HG03045 (cell line): ENCODE measurements around the gene ERG.

Experiments
- ATAC-seq: cut with Tn5 transposase; IDR thresholded peaks from one replicate; pipeline ENCODE4 v1.9.1; 2021; ENCODE audit warnings: mild to moderate bottlenecking, moderate library complexity; ENCODE audit not compliant: unreplicated experiment

The ERG gene, protein sequence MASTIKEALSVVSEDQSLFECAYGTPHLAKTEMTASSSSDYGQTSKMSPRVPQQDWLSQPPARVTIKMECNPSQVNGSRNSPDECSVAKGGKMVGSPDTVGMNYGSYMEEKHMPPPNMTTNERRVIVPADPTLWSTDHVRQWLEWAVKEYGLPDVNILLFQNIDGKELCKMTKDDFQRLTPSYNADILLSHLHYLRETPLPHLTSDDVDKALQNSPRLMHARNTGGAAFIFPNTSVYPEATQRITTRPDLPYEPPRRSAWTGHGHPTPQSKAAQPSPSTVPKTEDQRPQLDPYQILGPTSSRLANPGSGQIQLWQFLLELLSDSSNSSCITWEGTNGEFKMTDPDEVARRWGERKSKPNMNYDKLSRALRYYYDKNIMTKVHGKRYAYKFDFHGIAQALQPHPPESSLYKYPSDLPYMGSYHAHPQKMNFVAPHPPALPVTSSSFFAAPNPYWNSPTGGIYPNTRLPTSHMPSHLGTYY

DNA sequence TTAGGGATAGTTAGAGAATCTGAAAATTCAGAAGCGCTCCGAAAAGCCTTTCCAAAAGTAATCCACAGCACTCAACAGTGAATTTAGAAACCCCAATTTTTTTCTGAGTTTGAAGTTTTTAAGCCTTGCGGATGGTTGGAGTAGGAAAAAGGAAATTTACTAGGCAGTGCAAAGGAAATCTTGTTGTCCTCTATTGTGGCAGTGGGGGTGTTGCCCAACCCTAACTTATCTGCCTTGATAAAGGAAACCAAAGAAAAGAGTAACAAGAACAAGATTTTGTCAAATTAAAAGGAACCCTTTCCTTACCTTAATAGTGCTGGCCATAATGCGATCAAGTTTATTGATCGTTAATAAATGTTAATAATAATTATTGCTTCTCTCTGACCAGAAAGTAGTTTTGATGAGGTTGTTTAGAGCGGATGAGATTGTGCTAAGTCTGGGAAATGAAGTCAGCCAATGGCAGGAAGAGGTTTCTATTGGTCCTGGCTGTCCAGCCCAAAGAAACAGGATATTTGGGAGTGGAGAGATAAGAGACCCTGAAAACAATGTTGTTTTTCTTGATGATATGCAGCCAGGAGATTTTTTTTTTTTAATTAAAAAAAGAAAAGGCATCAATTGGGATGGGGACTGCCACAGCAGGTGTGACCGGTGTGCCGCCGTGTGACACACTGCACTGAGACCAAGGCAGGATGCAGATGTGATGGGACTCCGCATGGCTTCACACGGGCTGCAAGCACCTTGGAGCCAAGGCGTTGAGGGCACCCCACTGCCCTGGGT, at the start of gene ERG:
ERG (minus strand) TSS at position 421 of the 777 bp plus-strand sequence; CDS start at position 324, 97 bp downstream.
- ATAC-seq = no peak

DNA sequence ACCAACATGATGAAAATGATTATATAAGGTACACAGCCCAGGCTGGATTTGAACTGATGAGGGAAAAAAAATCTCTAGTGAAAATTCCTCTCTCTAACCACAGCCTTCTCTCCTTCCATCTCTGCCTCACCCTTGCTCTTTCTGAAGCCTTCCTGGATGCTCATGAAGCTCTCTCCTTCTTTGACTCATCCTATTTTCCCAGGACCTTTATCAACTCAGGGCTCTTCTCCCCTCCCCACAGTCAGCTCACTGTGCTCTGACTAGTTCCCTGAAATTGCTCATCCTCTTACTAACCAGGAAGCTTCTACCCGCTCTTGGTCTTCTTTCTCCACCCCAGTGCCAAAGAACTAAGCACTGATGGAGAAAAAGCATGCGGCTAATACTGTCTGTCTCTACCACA, 46.4 kb upstream of the ERG start:
- ATAC-seq = no peak

DNA sequence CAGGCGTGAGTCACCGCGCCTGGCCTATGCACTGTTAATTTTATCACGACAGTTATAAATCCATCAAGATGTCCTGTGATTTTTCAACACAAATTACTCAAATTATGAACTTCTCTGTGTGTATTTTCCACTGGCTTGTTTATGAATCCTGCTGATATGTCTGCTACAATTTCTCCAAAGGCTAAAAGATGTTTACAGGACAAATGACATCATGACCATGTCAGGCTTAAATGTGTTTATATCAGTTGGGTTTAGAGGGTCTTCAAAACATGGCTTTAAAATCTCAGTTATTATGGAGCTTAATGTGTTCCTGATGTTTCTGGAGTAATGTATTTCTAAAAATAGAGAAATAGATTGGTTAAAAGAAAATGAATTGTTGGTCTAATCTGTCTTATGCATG, 44.0 kb upstream of the ERG start:
- no peak for ATAC-seq

DNA sequence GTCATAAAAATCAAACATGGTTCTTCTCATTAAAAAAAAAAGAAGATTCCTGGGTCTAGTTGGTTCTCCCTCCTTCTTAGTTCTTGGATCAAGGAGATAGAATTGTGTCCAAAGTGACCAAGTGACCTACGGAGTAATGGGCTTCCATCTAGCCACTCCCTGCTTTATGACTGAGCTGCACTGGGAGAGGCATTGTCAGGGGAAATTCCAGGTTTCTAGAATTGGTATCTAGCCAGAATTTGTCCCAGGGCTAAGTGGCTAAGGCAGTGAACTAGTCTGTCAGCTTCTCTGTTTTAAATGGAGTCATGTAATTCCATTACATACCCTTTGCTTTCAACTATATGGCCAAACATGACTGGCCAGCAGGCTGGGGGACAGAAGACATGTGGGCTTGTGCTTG, 40.1 kb upstream of the ERG start:
- no peak for ATAC-seq

DNA sequence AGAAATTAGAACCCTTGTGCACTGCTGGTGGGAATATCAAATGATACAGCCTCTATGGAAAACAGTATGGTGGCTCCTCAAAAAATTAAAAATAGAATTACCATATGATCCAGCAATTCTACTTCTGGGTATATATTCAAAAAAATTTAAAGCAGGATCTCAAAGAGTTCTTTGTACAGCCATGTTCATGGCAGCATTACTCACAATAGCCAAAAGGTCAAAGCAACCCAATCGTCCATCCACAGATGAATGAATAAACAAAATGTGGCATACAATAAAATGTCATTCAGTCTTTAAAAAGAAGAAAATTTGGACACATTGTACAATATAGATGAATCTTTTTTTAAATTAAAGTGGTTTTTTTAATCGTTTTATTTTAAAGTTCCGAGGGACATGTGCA, 36.3 kb upstream of the ERG start:
- ATAC-seq = no peak

DNA sequence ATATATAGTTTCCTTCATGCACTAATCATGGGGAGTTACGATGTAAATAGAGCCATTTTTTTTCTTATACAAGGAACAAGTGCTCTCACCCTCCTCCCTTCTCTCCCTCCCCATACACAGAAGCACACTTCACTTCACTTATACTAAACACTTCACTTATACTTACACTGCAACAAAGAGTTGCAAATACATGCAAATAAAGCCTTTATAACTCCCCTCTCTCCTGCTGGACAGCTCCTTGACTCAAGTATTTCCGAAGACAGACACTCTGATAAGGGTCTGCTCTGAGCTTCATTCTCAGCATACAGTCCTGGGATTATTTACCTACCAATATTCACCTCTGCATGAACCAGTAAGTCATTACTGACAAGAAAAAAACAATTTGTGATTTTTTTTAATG, 35.6 kb upstream of the ERG start:
- ATAC-seq = no peak

DNA sequence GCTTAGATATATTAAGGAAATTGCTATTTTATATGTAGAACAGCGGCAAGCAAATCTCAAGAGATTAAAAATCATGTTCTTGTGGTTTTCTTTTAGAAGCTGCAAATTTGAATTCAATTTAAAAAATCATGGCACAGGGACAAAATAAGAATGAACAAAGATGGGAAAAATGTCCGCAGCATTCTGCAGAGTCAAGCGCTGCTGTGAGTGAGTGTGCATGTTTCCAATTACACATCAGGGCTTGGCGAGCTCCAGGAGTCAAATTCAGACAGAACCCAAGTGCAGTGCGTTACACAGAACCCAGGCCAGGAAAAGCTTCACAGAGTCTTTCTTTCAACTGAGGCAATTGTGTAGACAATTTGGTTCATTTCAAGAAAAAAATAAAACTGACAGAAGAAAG, 33.3 kb upstream of the ERG start:
- no peak for ATAC-seq

DNA sequence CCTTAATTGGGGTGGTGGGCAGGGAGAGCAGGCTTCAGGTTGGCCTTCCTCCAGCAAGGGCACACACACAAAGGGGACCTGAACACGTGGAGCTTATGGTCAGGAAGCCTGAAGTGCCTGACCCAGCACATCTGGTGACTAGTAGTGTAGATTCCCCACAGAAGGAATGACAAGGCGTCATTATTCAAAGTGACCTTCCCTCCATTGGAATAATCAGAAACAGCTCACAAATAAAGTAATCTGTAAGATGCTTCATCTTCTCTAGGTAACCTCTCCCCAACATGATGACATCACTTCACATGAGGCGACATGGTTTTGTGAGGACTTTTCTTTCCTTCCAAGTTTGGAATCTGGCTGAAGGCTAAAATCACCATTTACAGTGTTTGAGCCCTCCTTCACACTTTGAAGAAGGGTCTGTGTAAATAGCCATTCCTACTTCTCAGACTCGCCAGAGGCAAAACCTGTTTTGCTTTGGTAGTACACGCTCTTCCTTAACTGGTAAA, 32.8 kb upstream of the ERG start:
- ATAC-seq = no peak

DNA sequence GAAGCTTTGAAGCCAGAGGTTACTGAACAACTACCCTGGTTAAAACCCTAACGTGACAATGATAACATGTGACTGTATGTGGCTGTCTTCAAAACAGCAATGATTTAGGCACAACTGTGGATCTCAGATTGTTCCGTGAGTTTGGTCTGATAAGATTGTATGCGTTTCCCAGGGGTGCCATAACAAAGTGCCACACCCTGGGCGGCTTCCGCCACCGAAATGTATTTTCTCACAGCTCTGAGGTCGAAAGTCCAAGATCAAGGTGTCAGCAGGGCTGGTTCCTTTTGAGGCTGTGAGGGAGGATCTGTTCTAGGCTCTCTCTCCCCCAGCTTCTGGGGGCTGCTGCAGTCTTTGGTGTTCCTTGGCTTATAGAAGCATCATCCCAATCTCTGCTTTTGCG, 29.5 kb upstream of the ERG start:
- ATAC-seq = no peak

DNA sequence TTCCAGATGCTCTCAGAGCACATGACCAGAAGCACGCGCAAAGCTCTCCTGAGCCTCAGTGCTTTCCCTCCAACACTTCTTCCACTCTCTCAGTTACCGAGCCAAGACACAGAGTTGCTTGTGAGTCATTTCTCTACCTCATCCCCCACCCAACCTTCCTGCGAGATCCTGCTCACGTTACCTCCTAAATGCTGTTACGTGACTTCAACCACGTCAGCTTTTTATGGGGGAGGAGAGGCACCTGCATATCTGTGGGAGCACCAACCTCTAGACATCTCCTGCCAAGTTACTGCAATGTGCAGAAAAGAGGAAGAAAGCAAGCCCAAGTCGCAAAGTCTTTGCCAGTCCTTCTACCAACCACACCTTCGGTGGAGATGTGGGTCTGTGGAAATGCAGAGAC, 27.2 kb upstream of the ERG start:
- ATAC-seq = no peak

DNA sequence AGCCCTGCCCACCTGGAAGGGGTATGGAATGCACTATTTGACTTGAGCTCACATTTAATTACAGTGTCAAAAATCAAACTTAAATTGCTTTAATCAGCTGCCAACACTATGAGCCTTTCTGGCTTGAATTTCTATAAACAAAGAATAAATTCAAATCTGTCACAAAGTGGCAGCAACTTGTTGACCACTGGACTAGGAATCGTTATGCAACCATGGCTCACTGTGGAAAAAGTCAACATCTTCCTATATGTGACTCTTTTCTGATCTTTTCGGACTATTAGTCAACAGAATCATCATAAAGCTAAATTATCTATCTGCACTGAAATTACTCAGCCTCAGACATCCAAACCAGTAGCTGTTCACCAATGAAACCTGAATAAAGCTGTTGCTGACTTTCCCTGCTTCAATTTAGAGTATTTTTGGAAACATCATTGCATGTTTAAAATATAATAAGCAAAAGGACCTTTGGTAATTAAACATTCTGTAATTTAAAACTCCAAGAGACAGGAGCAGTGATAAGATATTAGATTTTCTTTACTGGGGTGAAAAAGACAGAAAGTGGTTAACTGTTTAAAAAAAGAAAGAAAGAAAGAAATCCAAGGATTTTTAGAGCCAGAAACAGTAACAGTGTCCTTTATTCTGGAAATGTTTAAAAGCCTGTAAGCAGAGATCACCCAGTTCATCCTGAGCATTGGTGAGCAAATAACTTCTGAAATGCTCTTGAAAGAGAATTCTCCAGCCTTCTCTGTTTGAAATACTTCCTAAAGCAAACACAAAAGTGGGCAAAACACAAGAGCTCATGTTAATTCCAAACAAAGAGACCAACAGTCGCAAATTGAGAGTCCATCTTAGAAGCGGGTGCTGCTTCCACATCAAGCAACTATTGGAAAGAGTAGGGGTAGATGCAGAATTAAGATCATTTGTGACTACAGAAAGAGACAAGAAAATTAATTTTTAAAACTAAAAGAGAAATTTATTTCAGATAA, 26.2 kb upstream of the ERG start:
- ATAC-seq = no peak

DNA sequence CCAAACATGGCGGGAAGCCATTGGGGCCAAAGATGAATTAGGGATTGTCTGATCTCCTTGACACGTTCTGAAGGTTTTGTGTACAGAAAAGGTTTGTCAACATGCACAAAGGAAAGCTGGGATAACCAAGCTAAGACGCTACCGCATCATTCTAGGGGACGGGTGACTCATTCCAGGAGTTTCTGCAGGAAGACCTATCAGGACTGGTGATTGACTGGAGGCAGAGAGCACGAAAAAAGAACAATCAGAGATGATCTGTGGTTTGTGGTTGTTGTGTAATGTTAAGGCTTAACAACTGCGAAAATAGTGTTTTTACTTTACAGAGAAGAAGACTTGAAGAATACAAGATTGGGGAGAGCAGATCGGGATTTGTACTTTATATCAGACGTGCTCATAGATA, 22.2 kb upstream of the ERG start:
- no peak for ATAC-seq

DNA sequence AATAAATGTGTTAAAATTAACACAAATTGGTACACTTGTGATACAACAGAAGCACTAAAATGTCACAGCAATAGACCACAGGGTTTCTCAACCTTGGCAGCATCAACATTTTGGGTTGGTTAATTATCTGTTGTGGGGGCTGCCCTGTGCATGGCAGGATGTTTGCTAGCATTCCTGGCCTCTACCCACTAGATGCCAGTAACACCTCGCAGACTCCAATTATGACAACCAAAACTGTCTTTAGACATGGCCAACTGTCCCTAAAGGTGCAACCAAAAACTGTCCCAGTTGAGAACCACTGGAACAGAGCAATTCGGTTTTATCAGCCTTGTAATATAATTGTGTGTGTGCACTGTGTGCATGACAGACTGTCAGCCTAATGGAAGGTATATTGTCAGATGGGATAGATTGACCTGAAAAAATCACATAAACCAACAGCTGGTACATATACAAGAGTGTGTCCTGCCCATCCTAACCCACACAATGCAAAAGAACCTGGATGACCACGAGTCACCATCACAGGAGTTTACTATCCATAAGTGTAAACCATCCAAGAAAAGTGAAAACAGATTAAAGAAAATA, 13.5 kb upstream of the ERG start:
- no peak for ATAC-seq

DNA sequence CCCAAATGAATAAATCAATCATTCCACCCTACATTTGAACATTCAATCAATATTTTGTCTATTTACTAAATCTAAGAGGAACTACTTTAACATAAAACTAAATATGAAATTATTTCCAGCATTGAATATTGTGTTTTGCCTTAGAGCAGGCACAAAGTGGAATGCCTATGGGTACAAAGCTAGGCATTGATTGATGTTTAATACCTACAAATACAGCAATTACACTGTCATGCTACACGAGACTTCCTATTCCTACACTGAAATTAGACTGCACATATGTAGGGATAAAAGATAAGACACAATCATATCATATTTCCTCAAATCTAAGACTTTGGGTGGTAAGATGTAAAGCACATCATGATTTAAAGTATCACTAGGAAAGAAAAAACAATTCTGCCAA, 12.9 kb upstream of the ERG start:
- ATAC-seq = no peak

DNA sequence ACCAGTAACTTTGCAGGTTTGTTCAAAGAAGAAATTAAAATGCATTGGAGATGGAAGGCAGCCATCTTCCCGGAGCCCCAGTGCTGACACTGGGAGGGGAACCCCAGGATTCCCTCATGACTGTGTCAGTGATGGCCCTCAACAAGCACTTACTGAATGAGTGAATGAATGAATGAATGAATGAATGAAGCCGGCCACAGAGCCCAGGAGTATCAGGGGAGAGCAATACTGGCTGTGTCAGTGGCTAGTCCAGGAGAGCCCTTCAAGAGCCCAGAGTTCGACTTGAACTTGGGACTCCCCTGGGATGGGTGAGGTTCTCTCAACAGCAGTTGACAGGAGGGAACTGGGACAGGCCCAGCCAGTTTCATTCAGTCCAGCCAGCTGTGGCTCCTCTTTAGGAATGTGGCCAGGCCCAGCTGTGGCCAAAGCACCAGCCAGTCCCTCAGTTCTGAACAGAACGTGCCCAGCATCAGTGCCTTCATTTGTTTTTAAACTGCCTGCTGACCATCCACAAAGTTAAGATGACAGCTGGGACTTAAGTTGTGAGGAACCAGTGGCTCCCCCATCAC, 9.2 kb upstream of the ERG start:
- no peak for ATAC-seq

DNA sequence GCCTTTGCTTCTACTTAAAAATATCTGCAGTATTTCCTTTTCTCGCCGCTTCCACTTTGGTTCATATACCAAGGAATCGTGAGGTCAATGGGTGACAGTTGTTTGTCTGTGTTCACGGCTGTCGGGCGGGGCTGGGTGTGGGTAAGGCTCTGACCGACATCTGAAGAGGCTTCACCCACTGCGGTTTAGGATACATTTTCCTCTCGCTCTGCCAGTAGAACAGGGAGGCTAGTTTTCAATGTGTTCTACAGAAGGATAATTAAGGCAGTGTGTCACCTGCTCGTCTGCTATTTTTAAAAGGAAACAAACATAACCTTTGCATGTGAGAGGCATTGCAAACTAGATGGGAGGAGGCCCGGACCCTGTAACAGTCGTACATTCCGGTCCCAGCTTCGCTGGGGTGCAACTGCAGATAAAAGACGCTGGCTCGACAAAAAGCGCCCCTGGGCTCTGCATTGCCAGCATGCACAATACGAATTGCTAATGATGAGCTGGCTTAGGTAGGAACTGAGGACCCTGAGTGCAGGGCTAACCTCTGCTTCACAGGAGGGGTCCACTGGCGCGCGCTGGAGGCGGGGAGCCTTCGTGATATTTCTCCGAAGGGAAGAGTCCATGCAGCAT, 8.5 kb upstream of the ERG start:
- no peak for ATAC-seq

DNA sequence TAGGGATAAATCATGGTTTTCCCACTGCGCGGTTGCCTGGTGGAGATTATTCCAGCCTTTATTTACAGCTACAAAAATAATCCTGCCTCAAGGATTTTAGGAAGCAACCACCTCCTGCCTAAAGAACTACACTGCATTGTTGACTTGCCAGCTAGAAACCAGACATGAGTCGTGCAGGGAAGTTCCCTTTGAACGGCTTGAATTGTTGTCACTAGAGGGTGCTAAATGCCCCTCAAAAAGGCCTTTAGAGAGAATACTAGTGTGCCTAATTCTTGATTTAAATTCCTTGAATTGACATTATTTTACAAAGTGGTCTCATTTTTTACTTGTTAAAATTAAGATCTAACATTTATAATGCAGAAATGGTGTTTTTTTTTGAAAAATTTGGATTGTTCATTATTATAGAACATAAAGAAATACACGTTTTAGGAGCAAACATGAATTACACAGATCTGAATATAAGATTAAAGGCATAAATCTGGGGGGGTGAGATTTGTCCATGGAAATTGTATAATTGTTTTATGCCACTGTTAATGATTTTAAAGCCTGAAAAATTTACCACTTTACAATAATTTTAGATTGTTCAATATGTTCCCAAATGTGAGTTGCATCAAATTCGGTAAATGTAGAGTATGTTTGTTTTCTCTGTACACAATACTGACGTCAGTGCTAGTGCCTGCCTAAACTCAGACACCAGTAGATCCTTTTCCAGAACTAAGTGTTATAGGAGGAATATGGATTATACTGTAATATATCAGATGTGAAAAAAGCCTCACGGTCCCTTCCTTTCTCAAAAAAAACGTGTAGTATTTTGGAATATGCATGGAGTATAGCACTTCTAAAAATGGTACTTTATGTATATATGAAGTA, 7.6 kb upstream of the ERG start:
- no peak for ATAC-seq

DNA sequence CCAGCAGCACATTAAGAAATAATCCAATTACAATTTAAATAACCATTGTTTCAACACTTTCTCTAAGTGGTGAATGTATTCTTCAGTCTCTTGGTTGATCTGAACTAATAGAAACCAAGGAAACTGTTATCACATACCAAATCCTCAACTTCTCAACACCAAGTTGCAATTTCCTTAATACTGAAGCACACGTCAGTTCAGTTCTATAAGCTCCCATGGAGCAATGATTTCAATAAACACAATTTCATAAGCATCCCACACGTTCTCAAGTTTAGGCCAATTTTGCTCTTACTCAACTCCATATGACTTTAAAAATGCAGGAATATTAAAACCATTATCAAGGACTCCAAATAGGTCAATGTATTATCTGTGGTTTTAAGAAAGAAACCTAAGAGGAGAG, 5.8 kb upstream of the ERG start:
- ATAC-seq = no peak

DNA sequence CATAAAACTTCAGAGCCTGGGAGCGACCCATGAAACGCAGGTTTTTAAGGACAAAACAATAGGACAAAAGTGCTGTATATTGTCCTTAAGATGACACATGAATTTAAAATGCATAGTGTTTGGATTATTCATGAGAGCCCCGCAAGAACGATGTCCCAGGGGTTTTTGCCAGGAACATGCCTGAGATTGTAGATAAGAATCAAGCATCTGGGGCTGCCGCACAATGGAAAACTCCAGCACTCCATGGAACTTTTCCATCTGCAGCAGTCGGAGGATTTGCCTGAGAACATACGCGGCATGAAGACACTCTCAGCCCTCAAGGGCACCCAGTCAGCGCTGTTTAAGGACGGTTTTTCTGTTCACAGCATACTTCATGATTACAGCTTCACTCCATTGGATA, 5.3 kb upstream of the ERG start:
- ATAC-seq = no peak
